Panc1 (cell line): ENCODE measurements around the gene EPHA6. TPM values are rescaled to one million over a fixed set of nuclear protein-coding genes. Genes with fewer than 3 reads are reported as not detected.

Experiments
- ATAC-seq: fragments of 200-7000 bp; cut with Tn5 transposase; 2 replicates; pipeline ENCODE4 v1.9.1; 2020; ENCODE audit warnings: mild to moderate bottlenecking, moderate library complexity
- BruUV-seq: library from RNA; stranded (reverse); fragments of 400-500 nt; replicated peaks from 2 replicates; lab custom pipeline; 2021; lab: Mats Ljungman, UMichigan
- CTCF ChIA-PET: fragments of 300-600 bp; sonication (Branson Sonifier 250); formaldehyde crosslinking; loops from one replicate; lab custom pipeline; 2022; ENCODE audit warnings: antibody characterized with exemption; lab: Charles Lee
- POLR2A ChIA-PET: fragments of 300-600 bp; sonication (Branson Sonifier 250); formaldehyde crosslinking; loops from one replicate; lab custom pipeline; 2022; ENCODE audit warnings: antibody characterized with exemption; lab: Charles Lee
- DNase-seq: peaks from one replicate; pipeline ENCODE4 v3.0.0-alpha.2; 2010; ENCODE audit warnings: low read depth, low spot score
- H3K27ac ChIP-seq: 2 replicates; pipeline ENCODE4 v1.5.1; 2011; ENCODE audit warnings: mild to moderate bottlenecking, low read length, inconsistent platforms
- H3K27me3 ChIP-seq: fragments of 200-500 bp; sonication (Bioruptor generic); 2 replicates; pipeline ENCODE4 v1.6.0; 2014; ENCODE audit warnings: low read length, inconsistent platforms; ENCODE audit not compliant: control insufficient read depth, insufficient read depth
- H3K36me3 ChIP-seq: fragments of 200-500 bp; sonication (Bioruptor generic); 2 replicates; pipeline ENCODE4 v1.5.1; 2014; ENCODE audit warnings: inconsistent platforms, mild to moderate bottlenecking, low read length, moderate library complexity; ENCODE audit not compliant: control insufficient read depth, insufficient read depth
- H3K4me1 ChIP-seq: 2 replicates; pipeline ENCODE4 v1.5.1; 2011; ENCODE audit warnings: inconsistent platforms, mild to moderate bottlenecking, low read length, moderate library complexity; ENCODE audit not compliant: control insufficient read depth, insufficient read depth
- H3K4me3 ChIP-seq, 2 experiments: 2 replicates each; pipeline ENCODE4 v1.5.1; 2011 to 2012; ENCODE audit warnings: low read depth in 2 of 2, low read length in 2 of 2, mild to moderate bottlenecking in 2 of 2, inconsistent platforms in 1 of 2, moderate library complexity in 1 of 2
- H3K9me3 ChIP-seq: fragments of 200-500 bp; sonication (Bioruptor generic); 2 replicates; pipeline ENCODE4 v1.5.1; 2014; ENCODE audit warnings: low read depth, mild to moderate bottlenecking, inconsistent platforms, low read length, moderate library complexity; ENCODE audit not compliant: control insufficient read depth, insufficient read depth
- POLR2AphosphoS5 ChIP-seq: IDR thresholded peaks from 2 replicates; pipeline ENCODE4 v1.6.1; 2012; ENCODE audit warnings: mild to moderate bottlenecking, low read depth, low read length, moderate library complexity
- SIN3A ChIP-seq: IDR thresholded peaks from 2 replicates; pipeline ENCODE4 v1.6.1; 2012; ENCODE audit warnings: low read depth, mild to moderate bottlenecking, low read length, moderate library complexity, borderline replicate concordance; ENCODE audit not compliant: insufficient read depth
- TCF7L2 ChIP-seq: IDR thresholded peaks from 2 replicates; pipeline ENCODE4 v1.6.1; 2011; ENCODE audit warnings: mild to moderate bottlenecking, low read depth, low read length, inconsistent platforms
- in situ Hi-C: cut with HindIII; loops from 2 replicates; pipeline ENCODE4 v1.10.0; 2016; ENCODE audit warnings: low sequenced_read_pairs, low pct_unique_long_range_greater_than_20kb
- intact Hi-C: fragments of 100-400 bp; cut with micrococcal nuclease; formaldehyde crosslinking; loops from one replicate; pipeline ENCODE4 v1.10.0; 2022; ENCODE audit not compliant: unreplicated experiment
- total RNA-seq: library from RNA; stranded (reverse); gene quantifications from one replicate; pipeline ENCODE4 v1.2.1, GENCODE V29; 2021; ENCODE audit not compliant: unreplicated experiment
- TF ChIP-seq, protein P1 (sequence below): fragments of 450-650 bp; IDR thresholded peaks from 2 replicates; pipeline ENCODE4 v1.5.1; 2017; ENCODE audit warnings: mild to moderate bottlenecking
- TF ChIP-seq, protein P2 (sequence below), 2 experiments: IDR thresholded peaks; 2 replicates each; pipeline ENCODE4 v1.6.1; 2011 to 2012; ENCODE audit warnings: low read depth in 2 of 2, control low read depth in 1 of 2, low read length in 1 of 2, mild to moderate bottlenecking in 1 of 2, moderate library complexity in 1 of 2; ENCODE audit not compliant: insufficient read depth in 1 of 2

Gene EPHA6
- total RNA-seq, 1 experiment from 2014 or later = 0.57 TPM

DNA sequence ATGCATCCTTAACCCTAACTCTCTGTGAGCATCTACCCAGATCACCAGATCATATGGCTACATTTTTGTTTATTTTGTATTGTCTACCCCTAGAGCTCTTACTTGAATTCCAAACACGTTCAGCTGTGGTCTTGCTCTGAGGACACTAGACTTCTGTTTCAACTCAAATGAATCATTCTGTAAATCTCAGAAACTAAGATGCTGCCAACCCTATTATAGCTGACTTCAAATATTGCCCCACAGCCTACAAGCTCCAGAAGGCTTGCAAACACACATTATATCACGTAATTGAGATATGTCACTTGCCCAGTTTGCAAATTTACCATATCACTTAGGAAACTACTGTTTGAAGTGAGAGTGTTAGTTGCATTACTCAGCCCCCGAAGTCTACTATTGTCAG is 524.0 kb downstream of the EPHA6 start:
- H3K4me1 ChIP-seq = no peaks in the 10 kb centered on the region
- ChIA-PET POLR2A (no interaction called here), CTCF (interaction anchor here (0.8 kb wide), 1 partner anchor 68 kb away, joined by 5 read pairs; no protein-coding TSS in a partner anchor)
- no peaks in the 10 kb centered on the region for H3K36me3 ChIP-seq
- no peak overlapping the region for H3K27ac ChIP-seq
- H3K9me3 ChIP-seq = no peaks in the 10 kb centered on the region; the same call in 1 of the 2 replicates
- intact Hi-C loops (no loop called here), in situ Hi-C loops (no loop called here)
- DNase-seq (no peak), ATAC-seq (no peak)
- BruUV-seq = no TSS peak
- TF ChIP-seq SIN3A (no peak), POLR2AphosphoS5 (no peak), TCF7L2 (no peak)
- TF ChIP-seq, protein P1, sequence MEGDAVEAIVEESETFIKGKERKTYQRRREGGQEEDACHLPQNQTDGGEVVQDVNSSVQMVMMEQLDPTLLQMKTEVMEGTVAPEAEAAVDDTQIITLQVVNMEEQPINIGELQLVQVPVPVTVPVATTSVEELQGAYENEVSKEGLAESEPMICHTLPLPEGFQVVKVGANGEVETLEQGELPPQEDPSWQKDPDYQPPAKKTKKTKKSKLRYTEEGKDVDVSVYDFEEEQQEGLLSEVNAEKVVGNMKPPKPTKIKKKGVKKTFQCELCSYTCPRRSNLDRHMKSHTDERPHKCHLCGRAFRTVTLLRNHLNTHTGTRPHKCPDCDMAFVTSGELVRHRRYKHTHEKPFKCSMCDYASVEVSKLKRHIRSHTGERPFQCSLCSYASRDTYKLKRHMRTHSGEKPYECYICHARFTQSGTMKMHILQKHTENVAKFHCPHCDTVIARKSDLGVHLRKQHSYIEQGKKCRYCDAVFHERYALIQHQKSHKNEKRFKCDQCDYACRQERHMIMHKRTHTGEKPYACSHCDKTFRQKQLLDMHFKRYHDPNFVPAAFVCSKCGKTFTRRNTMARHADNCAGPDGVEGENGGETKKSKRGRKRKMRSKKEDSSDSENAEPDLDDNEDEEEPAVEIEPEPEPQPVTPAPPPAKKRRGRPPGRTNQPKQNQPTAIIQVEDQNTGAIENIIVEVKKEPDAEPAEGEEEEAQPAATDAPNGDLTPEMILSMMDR = no peak
- TF ChIP-seq, protein P2, sequence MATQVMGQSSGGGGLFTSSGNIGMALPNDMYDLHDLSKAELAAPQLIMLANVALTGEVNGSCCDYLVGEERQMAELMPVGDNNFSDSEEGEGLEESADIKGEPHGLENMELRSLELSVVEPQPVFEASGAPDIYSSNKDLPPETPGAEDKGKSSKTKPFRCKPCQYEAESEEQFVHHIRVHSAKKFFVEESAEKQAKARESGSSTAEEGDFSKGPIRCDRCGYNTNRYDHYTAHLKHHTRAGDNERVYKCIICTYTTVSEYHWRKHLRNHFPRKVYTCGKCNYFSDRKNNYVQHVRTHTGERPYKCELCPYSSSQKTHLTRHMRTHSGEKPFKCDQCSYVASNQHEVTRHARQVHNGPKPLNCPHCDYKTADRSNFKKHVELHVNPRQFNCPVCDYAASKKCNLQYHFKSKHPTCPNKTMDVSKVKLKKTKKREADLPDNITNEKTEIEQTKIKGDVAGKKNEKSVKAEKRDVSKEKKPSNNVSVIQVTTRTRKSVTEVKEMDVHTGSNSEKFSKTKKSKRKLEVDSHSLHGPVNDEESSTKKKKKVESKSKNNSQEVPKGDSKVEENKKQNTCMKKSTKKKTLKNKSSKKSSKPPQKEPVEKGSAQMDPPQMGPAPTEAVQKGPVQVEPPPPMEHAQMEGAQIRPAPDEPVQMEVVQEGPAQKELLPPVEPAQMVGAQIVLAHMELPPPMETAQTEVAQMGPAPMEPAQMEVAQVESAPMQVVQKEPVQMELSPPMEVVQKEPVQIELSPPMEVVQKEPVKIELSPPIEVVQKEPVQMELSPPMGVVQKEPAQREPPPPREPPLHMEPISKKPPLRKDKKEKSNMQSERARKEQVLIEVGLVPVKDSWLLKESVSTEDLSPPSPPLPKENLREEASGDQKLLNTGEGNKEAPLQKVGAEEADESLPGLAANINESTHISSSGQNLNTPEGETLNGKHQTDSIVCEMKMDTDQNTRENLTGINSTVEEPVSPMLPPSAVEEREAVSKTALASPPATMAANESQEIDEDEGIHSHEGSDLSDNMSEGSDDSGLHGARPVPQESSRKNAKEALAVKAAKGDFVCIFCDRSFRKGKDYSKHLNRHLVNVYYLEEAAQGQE (IDR thresholded peaks at IDR 0.05; ENCODE audit: insufficient read depth in 1 of 2, low read depth in 2 of 2, low read length in 1 of 2) = no peak
- H3K27me3 ChIP-seq = no peaks in the 10 kb centered on the region
- no peak overlapping the region for H3K4me3 ChIP-seq

DNA sequence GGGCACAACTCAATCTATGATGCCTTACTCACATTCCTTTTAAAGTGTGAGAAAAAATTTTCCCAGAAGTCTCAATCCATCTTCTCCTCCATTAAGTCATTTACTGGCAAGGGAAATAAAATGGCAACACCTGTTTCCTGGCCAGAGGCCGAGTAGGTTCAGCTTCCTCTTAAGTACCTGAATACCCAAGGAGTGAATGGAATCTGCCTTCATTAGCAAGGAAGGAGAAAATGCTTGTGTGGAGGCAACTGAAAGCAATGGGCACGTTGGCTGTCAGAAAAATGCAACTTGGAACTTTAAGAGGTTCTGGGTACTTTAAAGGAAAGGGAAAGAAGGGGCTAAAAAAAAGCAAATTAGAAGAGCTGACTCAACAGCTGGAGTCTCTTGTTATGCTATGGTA is 526.5 kb downstream of the EPHA6 start:
- H3K4me1 ChIP-seq = no peaks in the 10 kb centered on the region
- H3K27ac ChIP-seq = no peak overlapping the region
- DNase-seq (no peak), ATAC-seq (no peak)
- ChIA-PET CTCF (no interaction called here), POLR2A (no interaction called here)
- in situ Hi-C loops (no loop called here), intact Hi-C loops (no loop called here)
- TF ChIP-seq POLR2AphosphoS5 = no peak
- no peak for TF ChIP-seq TCF7L2
- TF ChIP-seq, protein P2 (IDR thresholded peaks at IDR 0.05; ENCODE audit: insufficient read depth in 1 of 2, low read depth in 2 of 2, low read length in 1 of 2) = no peak
- no peak for TF ChIP-seq SIN3A
- TF ChIP-seq, protein P1 = no peak
- H3K27me3 ChIP-seq = no peaks in the 10 kb centered on the region
- no TSS peak for BruUV-seq
- no peaks in the 10 kb centered on the region for H3K36me3 ChIP-seq
- H3K4me3 ChIP-seq = no peak overlapping the region
- H3K9me3 ChIP-seq = no peaks in the 10 kb centered on the region; the same call in 1 of the 2 replicates
